Ovary (tissue), 3 donors: ENCODE data around the gene GART.

ENCODE experiments used
- EP300 ChIP-seq: sonication (generic); formaldehyde crosslinking; IDR thresholded peaks from one replicate; pipeline ENCODE4 v1.6.1; 2017; ENCODE audit warnings: antibody characterized with exemption
- POLR2A ChIP-seq: fragments of 450-650 bp; IDR thresholded peaks from one replicate; pipeline ENCODE4 v1.6.1; 2017; ENCODE audit warnings: antibody characterized with exemption, mild to moderate bottlenecking, moderate library complexity
- TF ChIP-seq, protein P1 (sequence below), 3 donors: fragments of 450-650 bp in 2 of 3; fragments of 200-600 bp in 1 of 3; IDR thresholded peaks; one replicate each; pipeline versions ENCODE4 v1.5.1 to v1.8.0; 2016 to 2022; ENCODE audit warnings: antibody characterized with exemption in 3 of 3, mild to moderate bottlenecking in 1 of 3
- donor health status: DM: no; HTN: no; CAD: no.

DNA sequence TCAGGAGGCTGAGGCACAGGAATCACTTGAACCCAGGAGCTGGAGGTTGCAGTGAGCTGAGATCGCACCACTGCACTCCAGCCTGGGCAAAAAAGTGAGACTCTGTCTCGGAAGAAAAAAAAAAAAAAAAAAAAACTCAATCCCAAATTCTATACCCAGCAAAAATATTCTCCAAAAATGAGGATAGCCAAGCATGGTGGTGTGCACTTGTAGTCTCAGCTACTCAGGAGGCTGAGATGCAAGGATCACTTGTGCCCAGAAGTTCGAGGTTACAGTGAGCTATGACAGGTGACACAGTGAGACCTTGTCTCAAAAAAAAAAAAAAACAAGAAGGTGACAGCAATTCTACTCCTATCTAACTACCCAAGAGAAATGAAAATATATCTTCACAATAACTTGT is 68.6 kb downstream of the GART start:
- TF ChIP-seq, protein P1, sequence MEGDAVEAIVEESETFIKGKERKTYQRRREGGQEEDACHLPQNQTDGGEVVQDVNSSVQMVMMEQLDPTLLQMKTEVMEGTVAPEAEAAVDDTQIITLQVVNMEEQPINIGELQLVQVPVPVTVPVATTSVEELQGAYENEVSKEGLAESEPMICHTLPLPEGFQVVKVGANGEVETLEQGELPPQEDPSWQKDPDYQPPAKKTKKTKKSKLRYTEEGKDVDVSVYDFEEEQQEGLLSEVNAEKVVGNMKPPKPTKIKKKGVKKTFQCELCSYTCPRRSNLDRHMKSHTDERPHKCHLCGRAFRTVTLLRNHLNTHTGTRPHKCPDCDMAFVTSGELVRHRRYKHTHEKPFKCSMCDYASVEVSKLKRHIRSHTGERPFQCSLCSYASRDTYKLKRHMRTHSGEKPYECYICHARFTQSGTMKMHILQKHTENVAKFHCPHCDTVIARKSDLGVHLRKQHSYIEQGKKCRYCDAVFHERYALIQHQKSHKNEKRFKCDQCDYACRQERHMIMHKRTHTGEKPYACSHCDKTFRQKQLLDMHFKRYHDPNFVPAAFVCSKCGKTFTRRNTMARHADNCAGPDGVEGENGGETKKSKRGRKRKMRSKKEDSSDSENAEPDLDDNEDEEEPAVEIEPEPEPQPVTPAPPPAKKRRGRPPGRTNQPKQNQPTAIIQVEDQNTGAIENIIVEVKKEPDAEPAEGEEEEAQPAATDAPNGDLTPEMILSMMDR (IDR thresholded peaks at IDR 0.05), result no peak
- TF ChIP-seq POLR2A, result no peak
- TF ChIP-seq EP300, result no peak
